WTC11 (cell line): ENCODE data around the gene ADAP1. TPM values are rescaled to one million over a fixed set of nuclear protein-coding genes. Genes with fewer than 3 reads are reported as not detected.

Experiments
- ATAC-seq: fragments of 200-7000 bp; cut with Tn5 transposase; 2 replicates; pipeline ENCODE4 v1.10.0; 2021; ENCODE audit warnings: mild to moderate bottlenecking, moderate library complexity
- CTCF ChIA-PET: fragments of 300-600 bp; sonication (Branson Sonifier 250); formaldehyde crosslinking; loops from one replicate; lab custom pipeline; 2021; ENCODE audit warnings: antibody characterized with exemption; lab: Charles Lee
- POLR2A ChIA-PET: fragments of 350-600 bp; sonication (Branson Sonifier 250); formaldehyde crosslinking; loops from one replicate; lab custom pipeline; 2021; ENCODE audit warnings: antibody characterized with exemption; lab: Charles Lee
- DNase-seq: peaks from one replicate; pipeline ENCODE4 v3.0.0; 2021; ENCODE audit warnings: low spot score
- H3K27ac Mint-ChIP-seq: 2 replicates; pipeline ENCODE4 v1.8.0; 2021; ENCODE audit warnings: mixed read lengths
- H3K27me3 Mint-ChIP-seq: 2 replicates; pipeline ENCODE4 v1.8.0; 2021; ENCODE audit warnings: low read depth, mild to moderate bottlenecking, moderate library complexity, mixed read lengths
- H3K36me3 Mint-ChIP-seq: 2 replicates; pipeline ENCODE4 v1.8.0; 2021; ENCODE audit warnings: mixed read lengths
- H3K4me1 Mint-ChIP-seq: 2 replicates; pipeline ENCODE4 v1.8.0; 2022; ENCODE audit warnings: mixed read lengths
- H3K4me3 Mint-ChIP-seq: 2 replicates; pipeline ENCODE4 v1.8.0; 2021; ENCODE audit warnings: mild to moderate bottlenecking, moderate library complexity, mixed read lengths
- H3K9me3 Mint-ChIP-seq: 2 replicates; pipeline ENCODE4 v1.8.0; 2021; ENCODE audit warnings: mixed read lengths
- CREM ChIP-seq: sonication (generic); formaldehyde crosslinking; IDR thresholded peaks from 2 replicates; pipeline ENCODE4 v1.8.1; 2022; ENCODE audit warnings: mild to moderate bottlenecking, missing genetic modification reagents, moderate library complexity
- EMX1 ChIP-seq: fragments of 250-450 bp; sonication (Bioruptor Pico); IDR thresholded peaks from 2 replicates; pipeline ENCODE4 v1.8.0; 2021; ENCODE audit warnings: mild to moderate bottlenecking
- GTF2I ChIP-seq: fragments of 250-450 bp; sonication (Bioruptor Pico); conservative IDR thresholded peaks from 2 replicates; pipeline ENCODE4 v1.4.0; 2021; ENCODE audit warnings: mild to moderate bottlenecking
- HMGA2 ChIP-seq: fragments of 250-450 bp; sonication (Bioruptor Pico); IDR thresholded peaks from 2 replicates; pipeline ENCODE4 v1.4.0; 2021; ENCODE audit warnings: mild to moderate bottlenecking, moderate library complexity
- NFYB ChIP-seq: sonication (generic); formaldehyde crosslinking; conservative IDR thresholded peaks from 2 replicates; pipeline ENCODE4 v1.8.0; 2022; ENCODE audit warnings: low read depth, missing genetic modification reagents
- NR2C2 ChIP-seq: sonication (generic); formaldehyde crosslinking; IDR thresholded peaks from 2 replicates; pipeline ENCODE4 v1.8.0; 2022; ENCODE audit warnings: mild to moderate bottlenecking, missing genetic modification reagents
- RORB ChIP-seq: fragments of 250-450 bp; sonication (Bioruptor Pico); IDR thresholded peaks from 2 replicates; pipeline ENCODE4 v1.9.0; 2021; ENCODE audit warnings: mild to moderate bottlenecking
- SMAD4 ChIP-seq: sonication (generic); formaldehyde crosslinking; IDR thresholded peaks from 2 replicates; pipeline ENCODE4 v1.8.0; 2022; ENCODE audit warnings: mild to moderate bottlenecking, missing genetic modification reagents
- TEAD1 ChIP-seq: sonication (generic); formaldehyde crosslinking; IDR thresholded peaks from 2 replicates; pipeline ENCODE4 v1.8.0; 2022; ENCODE audit warnings: mild to moderate bottlenecking, missing genetic modification reagents
- ZNF121 ChIP-seq: sonication (generic); formaldehyde crosslinking; IDR thresholded peaks from 2 replicates; pipeline ENCODE4 v1.8.0; 2023; ENCODE audit warnings: missing genetic modification reagents
- ZNF232 ChIP-seq: sonication (generic); formaldehyde crosslinking; IDR thresholded peaks from 2 replicates; pipeline ENCODE4 v1.8.0; 2022; ENCODE audit warnings: mild to moderate bottlenecking, missing genetic modification reagents
- ZNF671 ChIP-seq: fragments of 250-450 bp; sonication (Bioruptor Pico); IDR thresholded peaks from 2 replicates; pipeline ENCODE4 v1.8.0; 2021; ENCODE audit warnings: mild to moderate bottlenecking
- total RNA-seq: library from RNA; stranded (reverse); gene quantifications from 3 replicates; pipeline ENCODE4 v1.2.3, GENCODE V29; 2021
- TF ChIP-seq, protein P1 (sequence below): sonication (generic); formaldehyde crosslinking; IDR thresholded peaks from 2 replicates; pipeline ENCODE4 v1.8.0; 2022; ENCODE audit warnings: missing genetic modification reagents
- TF ChIP-seq, protein P2 (sequence below): sonication (generic); formaldehyde crosslinking; conservative IDR thresholded peaks from 2 replicates; pipeline ENCODE4 v1.8.1; 2022; ENCODE audit warnings: mild to moderate bottlenecking, missing genetic modification reagents
- TF ChIP-seq, protein P3 (sequence below): fragments of 200-600 bp; IDR thresholded peaks from 2 replicates; pipeline ENCODE4 v1.8.0; 2022; ENCODE audit warnings: antibody characterized with exemption
- TF ChIP-seq, protein P4 (sequence below): fragments of 250-450 bp; sonication (Bioruptor Pico); IDR thresholded peaks from 2 replicates; pipeline ENCODE4 v2.1.2; 2022; ENCODE audit warnings: mild to moderate bottlenecking, moderate library complexity
- TF ChIP-seq, protein P5 (sequence below): sonication (generic); formaldehyde crosslinking; IDR thresholded peaks from 2 replicates; pipeline ENCODE4 v1.8.0; 2022; ENCODE audit warnings: mild to moderate bottlenecking, missing genetic modification reagents
- TF ChIP-seq, protein P6 (sequence below): sonication (generic); formaldehyde crosslinking; IDR thresholded peaks from 2 replicates; pipeline ENCODE4 v1.8.0; 2023; ENCODE audit warnings: missing genetic modification reagents
- TF ChIP-seq, protein P7 (sequence below): sonication (generic); formaldehyde crosslinking; conservative IDR thresholded peaks from 2 replicates; pipeline ENCODE4 v1.8.1; 2023; ENCODE audit warnings: mild to moderate bottlenecking, low read depth, missing genetic modification reagents, moderate library complexity

ADAP1 gene
- total RNA-seq, 1 experiment from 2014 or later, result 4.3 TPM

GRCh38 chr7:938546-939185 lies 15.8 kb downstream of the ADAP1 start:
- no peak for ATAC-seq

DNA sequence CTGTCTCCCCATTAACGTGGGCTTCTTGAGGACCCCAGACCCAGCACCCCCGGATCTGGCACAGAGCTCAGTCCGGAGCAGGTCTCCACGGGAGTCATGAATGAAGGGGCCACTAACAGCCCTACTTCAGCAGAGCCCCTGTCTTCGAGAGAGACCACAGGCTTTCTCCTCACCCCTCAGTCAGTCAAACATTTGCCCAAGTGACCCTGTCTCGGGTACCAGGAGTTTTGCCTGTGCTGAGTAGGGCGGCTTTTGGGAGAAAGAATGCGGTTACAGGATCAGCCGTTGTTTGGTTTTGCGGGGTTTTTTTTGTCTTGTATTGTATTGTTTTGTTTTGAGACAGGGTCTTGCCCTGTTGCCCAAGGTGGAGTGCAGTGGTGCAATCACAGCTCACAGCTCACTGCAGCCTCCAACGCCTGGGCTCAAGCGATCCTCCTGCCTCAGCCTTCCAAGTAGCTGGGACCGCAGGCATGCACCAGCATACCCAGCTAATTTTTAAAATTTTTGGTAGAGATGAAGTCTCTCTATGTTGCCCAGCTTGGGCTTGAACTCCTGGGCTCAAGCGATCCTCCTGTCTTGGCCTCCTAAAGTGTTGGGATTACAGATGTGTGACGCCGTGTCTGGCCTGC lies 16.5 kb downstream of the ADAP1 start:
- CTCF ChIA-PET, result no interaction called here

More at GRCh38 chr7:938546-939185, 15.8 kb downstream of the ADAP1 start:
- no peak for DNase-seq
- H3K4me3 Mint-ChIP-seq, result no peak overlapping the region
- ChIA-PET POLR2A (interaction anchor here (0.5 kb wide), 1 partner anchor 14 kb away, joined by 8 read pairs; no protein-coding TSS in a partner anchor), CTCF (no interaction called here)
- H3K9me3 Mint-ChIP-seq, result peaks cover 4% of the 10 kb centered on the region; the same call in 1 of the 2 replicates
- no peak overlapping the region for H3K27ac Mint-ChIP-seq
- H3K27me3 Mint-ChIP-seq, result peaks cover 25% of the 10 kb centered on the region
- no peaks in the 10 kb centered on the region for H3K4me1 Mint-ChIP-seq
- TF ChIP-seq, protein P1, sequence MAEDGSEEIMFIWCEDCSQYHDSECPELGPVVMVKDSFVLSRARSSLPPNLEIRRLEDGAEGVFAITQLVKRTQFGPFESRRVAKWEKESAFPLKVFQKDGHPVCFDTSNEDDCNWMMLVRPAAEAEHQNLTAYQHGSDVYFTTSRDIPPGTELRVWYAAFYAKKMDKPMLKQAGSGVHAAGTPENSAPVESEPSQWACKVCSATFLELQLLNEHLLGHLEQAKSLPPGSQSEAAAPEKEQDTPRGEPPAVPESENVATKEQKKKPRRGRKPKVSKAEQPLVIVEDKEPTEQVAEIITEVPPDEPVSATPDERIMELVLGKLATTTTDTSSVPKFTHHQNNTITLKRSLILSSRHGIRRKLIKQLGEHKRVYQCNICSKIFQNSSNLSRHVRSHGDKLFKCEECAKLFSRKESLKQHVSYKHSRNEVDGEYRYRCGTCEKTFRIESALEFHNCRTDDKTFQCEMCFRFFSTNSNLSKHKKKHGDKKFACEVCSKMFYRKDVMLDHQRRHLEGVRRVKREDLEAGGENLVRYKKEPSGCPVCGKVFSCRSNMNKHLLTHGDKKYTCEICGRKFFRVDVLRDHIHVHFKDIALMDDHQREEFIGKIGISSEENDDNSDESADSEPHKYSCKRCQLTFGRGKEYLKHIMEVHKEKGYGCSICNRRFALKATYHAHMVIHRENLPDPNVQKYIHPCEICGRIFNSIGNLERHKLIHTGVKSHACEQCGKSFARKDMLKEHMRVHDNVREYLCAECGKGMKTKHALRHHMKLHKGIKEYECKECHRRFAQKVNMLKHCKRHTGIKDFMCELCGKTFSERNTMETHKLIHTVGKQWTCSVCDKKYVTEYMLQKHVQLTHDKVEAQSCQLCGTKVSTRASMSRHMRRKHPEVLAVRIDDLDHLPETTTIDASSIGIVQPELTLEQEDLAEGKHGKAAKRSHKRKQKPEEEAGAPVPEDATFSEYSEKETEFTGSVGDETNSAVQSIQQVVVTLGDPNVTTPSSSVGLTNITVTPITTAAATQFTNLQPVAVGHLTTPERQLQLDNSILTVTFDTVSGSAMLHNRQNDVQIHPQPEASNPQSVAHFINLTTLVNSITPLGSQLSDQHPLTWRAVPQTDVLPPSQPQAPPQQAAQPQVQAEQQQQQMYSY, result no peak
- TF ChIP-seq RORB (CRISPR knock-in tag), result no peak
- TF ChIP-seq NR2C2 (CRISPR knock-in tag), result no peak
- TF ChIP-seq, all 79 proteins: peak for 0
- H3K36me3 Mint-ChIP-seq, result no peaks in the 10 kb centered on the region

More for the DNA sequence above, 16.5 kb downstream of the ADAP1 start:
- Mint-ChIP-seq H3K36me3 (no peaks in the 10 kb centered on the region), H3K4me1 (no peaks in the 10 kb centered on the region), H3K27me3 (peaks cover 25% of the 10 kb centered on the region), H3K9me3 (peaks cover 4% of the 10 kb centered on the region; the same call in 1 of the 2 replicates), H3K27ac (no peak overlapping the region), H3K4me3 (no peak overlapping the region)
- ATAC-seq, result no peak
- DNase-seq, result no peak
- POLR2A ChIA-PET, result no interaction called here
- TF ChIP-seq HMGA2 (CRISPR knock-in tag) (no peak), CREM (CRISPR knock-in tag) (no peak), SMAD4 (CRISPR knock-in tag) (no peak), ZNF232 (CRISPR knock-in tag) (no peak), GTF2I (CRISPR knock-in tag) (no peak), NFYB (CRISPR knock-in tag) (no peak), EMX1 (CRISPR knock-in tag) (no peak), ZNF671 (no peak), TEAD1 (CRISPR knock-in tag) (no peak), ZNF121 (no peak)
- TF ChIP-seq, protein P2, sequence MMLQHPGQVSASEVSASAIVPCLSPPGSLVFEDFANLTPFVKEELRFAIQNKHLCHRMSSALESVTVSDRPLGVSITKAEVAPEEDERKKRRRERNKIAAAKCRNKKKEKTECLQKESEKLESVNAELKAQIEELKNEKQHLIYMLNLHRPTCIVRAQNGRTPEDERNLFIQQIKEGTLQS, result no peak
- TF ChIP-seq, protein P3, sequence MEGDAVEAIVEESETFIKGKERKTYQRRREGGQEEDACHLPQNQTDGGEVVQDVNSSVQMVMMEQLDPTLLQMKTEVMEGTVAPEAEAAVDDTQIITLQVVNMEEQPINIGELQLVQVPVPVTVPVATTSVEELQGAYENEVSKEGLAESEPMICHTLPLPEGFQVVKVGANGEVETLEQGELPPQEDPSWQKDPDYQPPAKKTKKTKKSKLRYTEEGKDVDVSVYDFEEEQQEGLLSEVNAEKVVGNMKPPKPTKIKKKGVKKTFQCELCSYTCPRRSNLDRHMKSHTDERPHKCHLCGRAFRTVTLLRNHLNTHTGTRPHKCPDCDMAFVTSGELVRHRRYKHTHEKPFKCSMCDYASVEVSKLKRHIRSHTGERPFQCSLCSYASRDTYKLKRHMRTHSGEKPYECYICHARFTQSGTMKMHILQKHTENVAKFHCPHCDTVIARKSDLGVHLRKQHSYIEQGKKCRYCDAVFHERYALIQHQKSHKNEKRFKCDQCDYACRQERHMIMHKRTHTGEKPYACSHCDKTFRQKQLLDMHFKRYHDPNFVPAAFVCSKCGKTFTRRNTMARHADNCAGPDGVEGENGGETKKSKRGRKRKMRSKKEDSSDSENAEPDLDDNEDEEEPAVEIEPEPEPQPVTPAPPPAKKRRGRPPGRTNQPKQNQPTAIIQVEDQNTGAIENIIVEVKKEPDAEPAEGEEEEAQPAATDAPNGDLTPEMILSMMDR, result no peak
- TF ChIP-seq, protein P4, sequence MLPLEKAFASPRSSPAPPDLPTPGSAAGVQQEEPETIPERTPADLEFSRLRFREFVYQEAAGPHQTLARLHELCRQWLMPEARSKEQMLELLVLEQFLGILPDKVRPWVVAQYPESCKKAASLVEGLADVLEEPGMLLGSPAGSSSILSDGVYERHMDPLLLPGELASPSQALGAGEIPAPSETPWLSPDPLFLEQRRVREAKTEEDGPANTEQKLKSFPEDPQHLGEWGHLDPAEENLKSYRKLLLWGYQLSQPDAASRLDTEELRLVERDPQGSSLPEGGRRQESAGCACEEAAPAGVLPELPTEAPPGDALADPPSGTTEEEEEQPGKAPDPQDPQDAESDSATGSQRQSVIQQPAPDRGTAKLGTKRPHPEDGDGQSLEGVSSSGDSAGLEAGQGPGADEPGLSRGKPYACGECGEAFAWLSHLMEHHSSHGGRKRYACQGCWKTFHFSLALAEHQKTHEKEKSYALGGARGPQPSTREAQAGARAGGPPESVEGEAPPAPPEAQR (CRISPR knock-in tag), result no peak
- TF ChIP-seq, protein P5, sequence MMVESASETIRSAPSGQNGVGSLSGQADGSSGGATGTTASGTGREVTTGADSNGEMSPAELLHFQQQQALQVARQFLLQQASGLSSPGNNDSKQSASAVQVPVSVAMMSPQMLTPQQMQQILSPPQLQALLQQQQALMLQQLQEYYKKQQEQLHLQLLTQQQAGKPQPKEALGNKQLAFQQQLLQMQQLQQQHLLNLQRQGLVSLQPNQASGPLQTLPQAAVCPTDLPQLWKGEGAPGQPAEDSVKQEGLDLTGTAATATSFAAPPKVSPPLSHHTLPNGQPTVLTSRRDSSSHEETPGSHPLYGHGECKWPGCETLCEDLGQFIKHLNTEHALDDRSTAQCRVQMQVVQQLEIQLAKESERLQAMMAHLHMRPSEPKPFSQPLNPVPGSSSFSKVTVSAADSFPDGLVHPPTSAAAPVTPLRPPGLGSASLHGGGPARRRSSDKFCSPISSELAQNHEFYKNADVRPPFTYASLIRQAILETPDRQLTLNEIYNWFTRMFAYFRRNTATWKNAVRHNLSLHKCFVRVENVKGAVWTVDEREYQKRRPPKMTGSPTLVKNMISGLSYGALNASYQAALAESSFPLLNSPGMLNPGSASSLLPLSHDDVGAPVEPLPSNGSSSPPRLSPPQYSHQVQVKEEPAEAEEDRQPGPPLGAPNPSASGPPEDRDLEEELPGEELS (CRISPR knock-in tag), result no peak
- TF ChIP-seq, protein P6, sequence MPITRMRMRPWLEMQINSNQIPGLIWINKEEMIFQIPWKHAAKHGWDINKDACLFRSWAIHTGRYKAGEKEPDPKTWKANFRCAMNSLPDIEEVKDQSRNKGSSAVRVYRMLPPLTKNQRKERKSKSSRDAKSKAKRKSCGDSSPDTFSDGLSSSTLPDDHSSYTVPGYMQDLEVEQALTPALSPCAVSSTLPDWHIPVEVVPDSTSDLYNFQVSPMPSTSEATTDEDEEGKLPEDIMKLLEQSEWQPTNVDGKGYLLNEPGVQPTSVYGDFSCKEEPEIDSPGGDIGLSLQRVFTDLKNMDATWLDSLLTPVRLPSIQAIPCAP (CRISPR knock-in tag), result no peak
- TF ChIP-seq, protein P7, sequence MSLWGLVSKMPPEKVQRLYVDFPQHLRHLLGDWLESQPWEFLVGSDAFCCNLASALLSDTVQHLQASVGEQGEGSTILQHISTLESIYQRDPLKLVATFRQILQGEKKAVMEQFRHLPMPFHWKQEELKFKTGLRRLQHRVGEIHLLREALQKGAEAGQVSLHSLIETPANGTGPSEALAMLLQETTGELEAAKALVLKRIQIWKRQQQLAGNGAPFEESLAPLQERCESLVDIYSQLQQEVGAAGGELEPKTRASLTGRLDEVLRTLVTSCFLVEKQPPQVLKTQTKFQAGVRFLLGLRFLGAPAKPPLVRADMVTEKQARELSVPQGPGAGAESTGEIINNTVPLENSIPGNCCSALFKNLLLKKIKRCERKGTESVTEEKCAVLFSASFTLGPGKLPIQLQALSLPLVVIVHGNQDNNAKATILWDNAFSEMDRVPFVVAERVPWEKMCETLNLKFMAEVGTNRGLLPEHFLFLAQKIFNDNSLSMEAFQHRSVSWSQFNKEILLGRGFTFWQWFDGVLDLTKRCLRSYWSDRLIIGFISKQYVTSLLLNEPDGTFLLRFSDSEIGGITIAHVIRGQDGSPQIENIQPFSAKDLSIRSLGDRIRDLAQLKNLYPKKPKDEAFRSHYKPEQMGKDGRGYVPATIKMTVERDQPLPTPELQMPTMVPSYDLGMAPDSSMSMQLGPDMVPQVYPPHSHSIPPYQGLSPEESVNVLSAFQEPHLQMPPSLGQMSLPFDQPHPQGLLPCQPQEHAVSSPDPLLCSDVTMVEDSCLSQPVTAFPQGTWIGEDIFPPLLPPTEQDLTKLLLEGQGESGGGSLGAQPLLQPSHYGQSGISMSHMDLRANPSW (CRISPR knock-in tag), result no peak
